H9 (cell line): ENCODE results near the gene WNT7B. TPM values are rescaled to one million over a fixed set of nuclear protein-coding genes. Genes with fewer than 3 reads are reported as not detected.

Experiments
- DNase-seq: peaks from one replicate; pipeline ENCODE4 v3.0.0-alpha.2; 2017
- H2AFZ ChIP-seq: one replicate; pipeline ENCODE4 v1.6.1; 2013; ENCODE audit warnings: mild to moderate bottlenecking, low read length, control low read depth, moderate library complexity
- H2AK5ac ChIP-seq: 2 replicates; pipeline ENCODE4 v1.6.1; 2013; ENCODE audit warnings: low read length, control low read depth, mixed read lengths; ENCODE audit not compliant: insufficient read length
- H2BK120ac ChIP-seq: one replicate; pipeline ENCODE4 v1.6.1; 2013; ENCODE audit warnings: low read depth, mild to moderate bottlenecking, low read length, control low read depth, inconsistent platforms; ENCODE audit not compliant: poor library complexity, severe bottlenecking
- H2BK12ac ChIP-seq: 2 replicates; pipeline ENCODE4 v1.6.1; 2013; ENCODE audit warnings: low read length, control low read depth, mixed read lengths, low read depth; ENCODE audit not compliant: insufficient read length
- H2BK15ac ChIP-seq: 2 replicates; pipeline ENCODE4 v1.6.1; 2013; ENCODE audit warnings: low read depth, low read length, control low read depth
- H2BK20ac ChIP-seq: one replicate; pipeline ENCODE4 v1.6.1; 2013; ENCODE audit warnings: low read depth, mild to moderate bottlenecking, low read length, control low read depth, inconsistent platforms; ENCODE audit not compliant: poor library complexity, severe bottlenecking
- H2BK5ac ChIP-seq: 2 replicates; pipeline ENCODE4 v1.6.1; 2013; ENCODE audit warnings: low read length, control low read depth, mixed read lengths; ENCODE audit not compliant: insufficient read length
- H3K14ac ChIP-seq: 2 replicates; pipeline ENCODE4 v1.6.1; 2013; ENCODE audit warnings: low read length, control low read depth; ENCODE audit not compliant: insufficient read depth
- H3K18ac ChIP-seq: 2 replicates; pipeline ENCODE4 v1.6.1; 2013; ENCODE audit warnings: low read depth, mild to moderate bottlenecking, mixed read lengths, low read length, control low read depth; ENCODE audit not compliant: insufficient read length
- H3K23ac ChIP-seq: 2 replicates; pipeline ENCODE4 v1.6.1; 2013; ENCODE audit warnings: low read length, control low read depth, mixed read lengths, low read depth; ENCODE audit not compliant: insufficient read length
- H3K23me2 ChIP-seq: 2 replicates; pipeline ENCODE4 v1.6.1; 2013; ENCODE audit warnings: low read depth, mild to moderate bottlenecking, mixed read lengths, low read length, control low read depth; ENCODE audit not compliant: insufficient read length, poor library complexity, severe bottlenecking
- H3K27ac ChIP-seq: 2 replicates; pipeline ENCODE4 v1.5.1; 2013; ENCODE audit warnings: low read length, control low read depth, mixed read lengths, low read depth; ENCODE audit not compliant: insufficient read length
- H3K27me3 ChIP-seq: 2 replicates; pipeline ENCODE4 v1.6.1; 2013; ENCODE audit warnings: low read length, control low read depth, inconsistent platforms; ENCODE audit not compliant: insufficient read depth
- H3K4ac ChIP-seq: 2 replicates; pipeline ENCODE4 v1.6.1; 2013; ENCODE audit warnings: low read depth, mild to moderate bottlenecking, control low read depth, inconsistent platforms, low read length, moderate library complexity
- H3K4me1 ChIP-seq: 2 replicates; pipeline ENCODE4 v1.6.1; 2013; ENCODE audit warnings: low read length, control low read depth, inconsistent platforms; ENCODE audit not compliant: insufficient read depth
- H3K4me2 ChIP-seq: 2 replicates; pipeline ENCODE4 v1.6.1; 2013; ENCODE audit warnings: low read length, control low read depth, mixed read lengths; ENCODE audit not compliant: insufficient read length, insufficient read depth
- H3K56ac ChIP-seq: 2 replicates; pipeline ENCODE4 v1.6.1; 2013; ENCODE audit warnings: low read depth, mild to moderate bottlenecking, mixed read lengths, low read length, control low read depth; ENCODE audit not compliant: insufficient read length
- H3K79me1 ChIP-seq: 2 replicates; pipeline ENCODE4 v1.6.1; 2013; ENCODE audit warnings: low read depth, mild to moderate bottlenecking, moderate library complexity, low read length, control low read depth, inconsistent platforms; ENCODE audit not compliant: insufficient read depth, poor library complexity, severe bottlenecking
- H3K79me2 ChIP-seq: 2 replicates; pipeline ENCODE4 v1.6.1; 2013; ENCODE audit warnings: low read length, control low read depth, inconsistent platforms; ENCODE audit not compliant: insufficient read depth
- H3K9ac ChIP-seq: 2 replicates; pipeline ENCODE4 v1.6.1; 2013; ENCODE audit warnings: low read length, control low read depth, mixed read lengths; ENCODE audit not compliant: insufficient read length; ENCODE audit errors: extremely low read depth
- H3K9me3 ChIP-seq: one replicate; pipeline ENCODE4 v1.6.1; 2013; ENCODE audit warnings: low read depth, low read length, inconsistent platforms; ENCODE audit not compliant: control insufficient read depth
- H3T11ph ChIP-seq: one replicate; pipeline ENCODE4 v1.6.1; 2013; ENCODE audit warnings: mild to moderate bottlenecking, low read length, control low read depth, inconsistent platforms
- H4K20me1 ChIP-seq: one replicate; pipeline ENCODE4 v1.6.1; 2013; ENCODE audit not compliant: control insufficient read depth, insufficient read length, insufficient read depth
- H4K5ac ChIP-seq: 2 replicates; pipeline ENCODE4 v1.6.1; 2013; ENCODE audit warnings: low read depth, mild to moderate bottlenecking, mixed read lengths, low read length, control low read depth; ENCODE audit not compliant: insufficient read length
- H4K8ac ChIP-seq: replicated peaks from 2 replicates; pipeline ENCODE4 v1.6.1; 2013; ENCODE audit warnings: low read length, control low read depth, mixed read lengths, low read depth; ENCODE audit not compliant: insufficient read length
- H4K91ac ChIP-seq: 2 replicates; pipeline ENCODE4 v1.6.1; 2013; ENCODE audit warnings: low read depth, mild to moderate bottlenecking, moderate library complexity, mixed read lengths, low read length, control low read depth; ENCODE audit not compliant: insufficient read length
- H3K27ac Mint-ChIP-seq, 3 experiments: 2 replicates in 2 of 3; 3 replicates in 1 of 3; pipeline ENCODE4 v1.8.0; 2020 to 2021; ENCODE audit warnings: mixed read lengths in 3 of 3, mild to moderate bottlenecking in 1 of 3, moderate library complexity in 1 of 3
- H3K27me3 Mint-ChIP-seq: 2 replicates; pipeline ENCODE4 v1.8.0; 2021; ENCODE audit warnings: low read depth, mild to moderate bottlenecking, moderate library complexity, mixed read lengths
- H3K36me3 Mint-ChIP-seq, 3 experiments: 2 replicates in 2 of 3; 3 replicates in 1 of 3; pipeline ENCODE4 v1.8.0; 2020 to 2021; ENCODE audit warnings: low read depth in 3 of 3, mixed read lengths in 3 of 3; ENCODE audit not compliant: insufficient read depth in 1 of 3
- H3K4me1 Mint-ChIP-seq, 2 experiments: 2 replicates each; pipeline ENCODE4 v1.8.0; 2020; ENCODE audit warnings: mixed read lengths in 2 of 2
- H3K4me3 Mint-ChIP-seq, 2 experiments: 2 replicates in 1 of 2; 3 replicates in 1 of 2; pipeline ENCODE4 v1.8.0; 2020 to 2021; ENCODE audit warnings: mild to moderate bottlenecking in 2 of 2, mixed read lengths in 2 of 2, moderate library complexity in 1 of 2
- H3K9me3 Mint-ChIP-seq, 2 experiments: 2 replicates in 1 of 2; 3 replicates in 1 of 2; pipeline ENCODE4 v1.8.0; 2020; ENCODE audit warnings: mild to moderate bottlenecking in 2 of 2, mixed read lengths in 2 of 2, moderate library complexity in 1 of 2
- CTCF ChIP-seq: fragments of 200-600 bp; sonication (generic); conservative IDR thresholded peaks from 3 replicates; pipeline ENCODE4 v1.8.0; 2021; ENCODE audit warnings: antibody characterized with exemption, mild to moderate bottlenecking
- total RNA-seq: library from RNA; stranded (reverse); gene quantifications from 2 replicates; pipeline ENCODE4 v1.2.1, GENCODE V29; 2021

Gene WNT7B
- total RNA-seq, 1 experiment from 2014 or later: 0.09 TPM

- TF ChIP-seq CTCF: no peak
- no peak overlapping the region for H2BK15ac ChIP-seq
- no peaks in the 10 kb centered on the region for H4K20me1 ChIP-seq
- no peak overlapping the region for H3K14ac ChIP-seq
- H3K4me1 ChIP-seq: no peaks in the 10 kb centered on the region
- H3K27ac Mint-ChIP-seq: no peak overlapping the region
- H3K4me1 Mint-ChIP-seq: peaks cover 7 to 11% of the 10 kb centered on the region in 2 experiments; a peak in 3 of 4 replicates
- H2BK120ac ChIP-seq: no peak overlapping the region
- H3K9ac ChIP-seq: no peak overlapping the region
- H3K27ac ChIP-seq: no peak overlapping the region
- peaks cover 1% of the 10 kb centered on the region for H3K23me2 ChIP-seq
- no peaks in the 10 kb centered on the region for H3K36me3 Mint-ChIP-seq
- no peak overlapping the region for H2BK20ac ChIP-seq
- H3K4ac ChIP-seq: no peak overlapping the region
- H3K23ac ChIP-seq: no peak overlapping the region
- H2AK5ac ChIP-seq: no peak overlapping the region
- no peak overlapping the region for H3K4me3 Mint-ChIP-seq
- H4K5ac ChIP-seq: no peak overlapping the region
- H3T11ph ChIP-seq: no peak overlapping the region
- H3K79me2 ChIP-seq: no peaks in the 10 kb centered on the region
- H3K27me3 Mint-ChIP-seq: peaks cover 17% of the 10 kb centered on the region
- H3K9me3 ChIP-seq: no peaks in the 10 kb centered on the region
- DNase-seq: no peak
- no peak overlapping the region for H3K4me2 ChIP-seq
- no peaks in the 10 kb centered on the region for H3K79me1 ChIP-seq
- no peak overlapping the region for H3K56ac ChIP-seq
- H3K27me3 ChIP-seq: no peaks in the 10 kb centered on the region
- no peak overlapping the region for H2BK12ac ChIP-seq
- no peak overlapping the region for H2AFZ ChIP-seq
- no peak overlapping the region for H2BK5ac ChIP-seq
- H3K18ac ChIP-seq: no peak overlapping the region
- H4K91ac ChIP-seq: no peak overlapping the region
- H3K9me3 Mint-ChIP-seq: no peaks in the 10 kb centered on the region
- H4K8ac ChIP-seq: no peak overlapping the region
These were observed 41.9 kb upstream of the WNT7B start for GRCh38 chr22:46018859-46019258.
